ENCODE measurements around the gene MAP3K10. TPM values are rescaled to one million over a fixed set of nuclear protein-coding genes. Genes with fewer than 3 reads are reported as not detected.

Gene MAP3K10
- total RNA-seq, 2 donors from 2014 or later = 35.2 to 39.3 TPM

DNA sequence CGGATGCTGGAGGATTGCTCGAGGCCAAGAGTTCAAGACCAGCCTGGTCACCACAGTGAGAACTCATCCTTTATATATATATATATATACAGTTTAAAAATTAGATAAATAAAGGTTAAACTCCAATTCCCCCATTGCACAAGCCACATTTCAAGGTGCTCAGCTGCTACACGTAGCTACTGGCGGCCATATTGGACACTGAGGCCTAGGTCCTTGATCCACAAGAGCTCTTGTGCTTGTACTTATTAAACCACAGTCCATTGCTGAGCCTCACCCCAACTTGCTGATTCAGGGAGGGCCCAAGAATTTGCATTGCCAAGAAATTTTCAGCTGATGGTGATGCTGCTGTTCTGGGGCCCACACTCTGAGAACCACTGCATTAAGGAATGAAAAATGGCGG lies 17.4 kb downstream of the MAP3K10 start:
- Mint-ChIP-seq H3K27ac (no peak overlapping the region), H3K27me3 (ENCODE audit: insufficient read depth) (no peaks in the 10 kb centered on the region), H3K36me3 (ENCODE audit: low read depth) (peaks cover 52% of the 10 kb centered on the region), H3K9me3 (no peaks in the 10 kb centered on the region), H3K4me3 (no peak overlapping the region), H3K4me1 (no peaks in the 10 kb centered on the region)
- 99 to 100% methylated on average over 3 to 4 of the region's 5 CpGs for WGBS, 2 experiments (ENCODE audit: insufficient coverage in 1 of 2, insufficient read length in 1 of 2)
- Histone ChIP-seq H3K27me3 (ENCODE audit: control insufficient read depth, insufficient read depth, low read length, poor library complexity, severe bottlenecking) (no peaks in the 10 kb centered on the region), H3K4me1 (ENCODE audit: control insufficient read depth, insufficient read depth, low read length) (no peaks in the 10 kb centered on the region), H3K27ac (ENCODE audit: low read depth, low read length) (no peak overlapping the region), H3K36me3 (ENCODE audit: control insufficient read depth, insufficient read depth, low read length) (peaks cover 8% of the 10 kb centered on the region), H3K9me3 (ENCODE audit: control insufficient read depth, low read length) (no peaks in the 10 kb centered on the region), H3K9ac (ENCODE audit: extremely low read depth, low read length, poor library complexity, severe bottlenecking) (no peak overlapping the region), H3K4me3 (ENCODE audit: low read length) (no peak overlapping the region)
- DNase-seq = no peak
- TF ChIP-seq, protein P1, sequence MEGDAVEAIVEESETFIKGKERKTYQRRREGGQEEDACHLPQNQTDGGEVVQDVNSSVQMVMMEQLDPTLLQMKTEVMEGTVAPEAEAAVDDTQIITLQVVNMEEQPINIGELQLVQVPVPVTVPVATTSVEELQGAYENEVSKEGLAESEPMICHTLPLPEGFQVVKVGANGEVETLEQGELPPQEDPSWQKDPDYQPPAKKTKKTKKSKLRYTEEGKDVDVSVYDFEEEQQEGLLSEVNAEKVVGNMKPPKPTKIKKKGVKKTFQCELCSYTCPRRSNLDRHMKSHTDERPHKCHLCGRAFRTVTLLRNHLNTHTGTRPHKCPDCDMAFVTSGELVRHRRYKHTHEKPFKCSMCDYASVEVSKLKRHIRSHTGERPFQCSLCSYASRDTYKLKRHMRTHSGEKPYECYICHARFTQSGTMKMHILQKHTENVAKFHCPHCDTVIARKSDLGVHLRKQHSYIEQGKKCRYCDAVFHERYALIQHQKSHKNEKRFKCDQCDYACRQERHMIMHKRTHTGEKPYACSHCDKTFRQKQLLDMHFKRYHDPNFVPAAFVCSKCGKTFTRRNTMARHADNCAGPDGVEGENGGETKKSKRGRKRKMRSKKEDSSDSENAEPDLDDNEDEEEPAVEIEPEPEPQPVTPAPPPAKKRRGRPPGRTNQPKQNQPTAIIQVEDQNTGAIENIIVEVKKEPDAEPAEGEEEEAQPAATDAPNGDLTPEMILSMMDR (conservative IDR thresholded peaks at IDR 0.05) = no peak

DNA sequence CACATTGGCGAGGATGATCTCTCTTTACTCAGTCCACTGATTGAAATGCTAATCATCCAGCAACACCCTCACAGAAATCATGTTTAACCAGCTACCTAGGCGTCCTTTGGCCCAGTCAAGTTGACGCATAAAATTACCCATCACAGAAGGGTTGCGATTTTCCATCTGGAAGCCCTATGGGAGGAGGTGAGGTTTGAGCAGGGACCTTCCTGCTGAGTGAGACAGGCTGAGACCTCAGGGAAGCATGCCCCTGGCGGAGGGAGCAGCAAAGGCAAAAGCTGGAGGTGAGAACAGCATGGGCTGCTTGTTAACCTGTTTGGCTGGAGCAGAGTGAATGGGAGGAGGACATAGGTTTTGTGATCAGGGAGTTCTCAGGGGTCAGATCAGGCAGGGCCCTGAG lies 19.7 kb downstream of the MAP3K10 start:
- H3K36me3 Mint-ChIP-seq (ENCODE audit: low read depth) = peaks cover 44% of the 10 kb centered on the region

DNA sequence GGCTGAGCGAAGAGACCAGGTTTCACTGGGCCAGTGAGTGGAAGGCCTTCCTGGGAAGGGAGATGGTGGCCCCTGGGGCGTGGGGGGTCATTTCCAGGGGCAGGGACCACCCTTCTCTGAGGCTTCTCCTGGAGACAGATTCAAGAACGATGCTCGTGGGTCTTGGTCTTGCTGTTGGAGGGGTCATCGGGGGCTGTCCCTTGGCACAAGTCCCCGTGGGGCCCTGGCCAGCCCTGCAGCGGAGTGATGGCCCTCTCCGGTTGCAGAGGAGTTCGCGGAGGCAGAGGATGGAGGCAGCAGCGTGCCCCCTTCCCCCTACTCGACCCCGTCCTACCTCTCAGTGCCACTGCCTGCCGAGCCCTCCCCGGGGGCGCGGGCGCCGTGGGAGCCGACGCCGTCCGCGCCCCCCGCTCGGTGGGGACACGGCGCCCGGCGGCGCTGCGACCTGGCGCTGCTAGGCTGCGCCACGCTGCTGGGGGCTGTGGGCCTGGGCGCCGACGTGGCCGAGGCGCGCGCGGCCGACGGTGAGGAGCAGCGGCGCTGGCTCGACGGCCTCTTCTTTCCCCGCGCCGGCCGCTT lies 22.1 kb downstream of the MAP3K10 start:
- WGBS, 2 experiments (ENCODE audit: insufficient coverage in 1 of 2, insufficient read length in 1 of 2) = 95 to 97% methylated on average over 44 to 53 of the region's 53 CpGs
- H3K27ac Mint-ChIP-seq = no peak overlapping the region
- Histone ChIP-seq H3K9ac (ENCODE audit: extremely low read depth, low read length, poor library complexity, severe bottlenecking) (no peak overlapping the region), H3K27ac (ENCODE audit: low read depth, low read length) (no peak overlapping the region), H3K36me3 (ENCODE audit: control insufficient read depth, insufficient read depth, low read length) (peaks cover 8% of the 10 kb centered on the region), H3K4me1 (ENCODE audit: control insufficient read depth, insufficient read depth, low read length) (no peaks in the 10 kb centered on the region), H3K27me3 (ENCODE audit: control insufficient read depth, insufficient read depth, low read length, poor library complexity, severe bottlenecking) (peaks cover 24% of the 10 kb centered on the region), H3K4me3 (ENCODE audit: low read length) (no peak overlapping the region), H3K9me3 (ENCODE audit: control insufficient read depth, low read length) (no peaks in the 10 kb centered on the region)
- TF ChIP-seq, protein P1 (conservative IDR thresholded peaks at IDR 0.05) = no peak
- peaks cover 36% of the 10 kb centered on the region for H3K36me3 Mint-ChIP-seq (ENCODE audit: low read depth)
- no peaks in the 10 kb centered on the region for H3K9me3 Mint-ChIP-seq
- DNase-seq = no peak
- H3K4me3 Mint-ChIP-seq = no peak overlapping the region
- H3K4me1 Mint-ChIP-seq = no peaks in the 10 kb centered on the region
- peaks cover 22% of the 10 kb centered on the region for H3K27me3 Mint-ChIP-seq (ENCODE audit: insufficient read depth)

More for the DNA sequence above, 19.7 kb downstream of the MAP3K10 start:
- Histone ChIP-seq H3K4me3 (ENCODE audit: low read length) (no peak overlapping the region), H3K27ac (ENCODE audit: low read depth, low read length) (no peak overlapping the region), H3K4me1 (ENCODE audit: control insufficient read depth, insufficient read depth, low read length) (no peaks in the 10 kb centered on the region), H3K9ac (ENCODE audit: extremely low read depth, low read length, poor library complexity, severe bottlenecking) (no peak overlapping the region), H3K27me3 (ENCODE audit: control insufficient read depth, insufficient read depth, low read length, poor library complexity, severe bottlenecking) (no peaks in the 10 kb centered on the region), H3K36me3 (ENCODE audit: control insufficient read depth, insufficient read depth, low read length) (peaks cover 8% of the 10 kb centered on the region), H3K9me3 (ENCODE audit: control insufficient read depth, low read length) (no peaks in the 10 kb centered on the region)
- no peak overlapping the region for H3K4me3 Mint-ChIP-seq
- H3K27ac Mint-ChIP-seq = no peak overlapping the region
- TF ChIP-seq, protein P1 (conservative IDR thresholded peaks at IDR 0.05) = peak; percentile 57
- peak; percentile 74 for DNase-seq
- H3K27me3 Mint-ChIP-seq (ENCODE audit: insufficient read depth) = peaks cover 2% of the 10 kb centered on the region
- H3K4me1 Mint-ChIP-seq = no peaks in the 10 kb centered on the region
- no peaks in the 10 kb centered on the region for H3K9me3 Mint-ChIP-seq
- 73 to 91% methylated on average over 4 to 5 of the region's 5 CpGs for WGBS, 2 experiments (ENCODE audit: insufficient coverage in 1 of 2, insufficient read length in 1 of 2)
